Right lobe of liver (tissue), 6 donors: ENCODE measurements around the gene TMEM51. TPM values are rescaled to one million over a fixed set of nuclear protein-coding genes. Genes with fewer than 3 reads are reported as not detected.
A peak's percentile ranks its signal among the peaks of the same experiment; 100 is the strongest.

Experiments used
- ATAC-seq, 4 donors: fragments of 200-7000 bp; cut with Tn5 transposase; one replicate each; pipeline ENCODE4 v1.9.1; 2020; ENCODE audit warnings: mild to moderate bottlenecking in 4 of 4, moderate library complexity in 4 of 4
- DNase-seq, 3 donors: peaks; one replicate each; pipeline ENCODE4 v3.0.0-alpha.2; 2020
- H3K27ac ChIP-seq, 3 donors: fragments of 200-600 bp; one replicate each; pipeline ENCODE4 v1.8.0; 2022
- H3K27me3 ChIP-seq, 2 donors: fragments of 200-600 bp; one replicate each; pipeline ENCODE4 v1.8.0; 2022
- H3K36me3 ChIP-seq, 4 donors: fragments of 200-600 bp; sonication (generic) in 1 of 4; one replicate each; pipeline versions ENCODE4 v1.5.1 to v1.8.0; 2017 to 2022; ENCODE audit warnings: control low read depth in 1 of 4
- H3K4me1 ChIP-seq, 4 donors: fragments of 200-600 bp; sonication (generic) in 1 of 4; one replicate each; pipeline versions ENCODE4 v1.5.1 to v1.8.0; 2017 to 2022; ENCODE audit warnings: control low read depth in 1 of 4
- H3K4me3 ChIP-seq, 3 donors: fragments of 200-600 bp; one replicate each; pipeline ENCODE4 v1.8.0; 2022
- H3K9me3 ChIP-seq, 4 donors: fragments of 200-600 bp; sonication (generic) in 1 of 4; one replicate each; pipeline versions ENCODE4 v1.5.1 to v1.8.0; 2017 to 2022; ENCODE audit warnings: control low read depth in 1 of 4
- POLR2A ChIP-seq: fragments of 450-650 bp; IDR thresholded peaks from one replicate; pipeline ENCODE4 v1.6.1; 2017; ENCODE audit warnings: antibody characterized with exemption, mild to moderate bottlenecking
- WGBS: methylation state at CpG from one replicate; pipeline ENCODE4 v1.1.6; 2018; ENCODE audit warnings: low coverage, low lambda C conversion rate; ENCODE audit not compliant: insufficient coverage; ENCODE audit errors: missing lambda C conversion rate; 5-methylcytosine and 5-hydroxymethylcytosine counted together
- intact Hi-C, 2 donors: fragments of 100-400 bp; cut with DNase I; formaldehyde crosslinking; loops; one replicate each; pipeline versions ENCODE4 v1.11.2 to v1.14.1; 2022
- total RNA-seq, 6 experiments: library from RNA; depleted of rRNA in 2 of 6; stranded (reverse); fragments of >200 nt in 2 of 6; fragmentation: NEBNext Ultra II Directional in 3 of 6; extraction: Animal tissue kit (Norgen Biotek cat#: 25700) in 3 of 6; gene quantifications; one replicate each; pipeline versions ENCODE4 v1.1.0 to v1.2.4, GENCODE V29; 2016 to 2023
- TF ChIP-seq, protein P1 (sequence below), 4 donors: fragments of 200-600 bp in 3 of 4; fragments of 450-650 bp in 1 of 4; IDR thresholded peaks; one replicate each; pipeline versions ENCODE4 v1.5.1 to v1.8.0; 2016 to 2022; ENCODE audit warnings: antibody characterized with exemption in 4 of 4, mild to moderate bottlenecking in 2 of 4
- donor health status: DM: no; HTN: yes; CAD: no.
- donor health status: DM: no; HTN: no; CAD: no.
- donor health status: DM: no; HTN: no; CAD: no.
- donor health status: DM: no; HTN: yes; CAD: no.
- donor health status: DM: no; HTN: yes; CAD: no.

Gene TMEM51
- total RNA-seq, 6 experiments from 2014 or later, result 1.3 to 5.4 (median 1.9) TPM

DNA sequence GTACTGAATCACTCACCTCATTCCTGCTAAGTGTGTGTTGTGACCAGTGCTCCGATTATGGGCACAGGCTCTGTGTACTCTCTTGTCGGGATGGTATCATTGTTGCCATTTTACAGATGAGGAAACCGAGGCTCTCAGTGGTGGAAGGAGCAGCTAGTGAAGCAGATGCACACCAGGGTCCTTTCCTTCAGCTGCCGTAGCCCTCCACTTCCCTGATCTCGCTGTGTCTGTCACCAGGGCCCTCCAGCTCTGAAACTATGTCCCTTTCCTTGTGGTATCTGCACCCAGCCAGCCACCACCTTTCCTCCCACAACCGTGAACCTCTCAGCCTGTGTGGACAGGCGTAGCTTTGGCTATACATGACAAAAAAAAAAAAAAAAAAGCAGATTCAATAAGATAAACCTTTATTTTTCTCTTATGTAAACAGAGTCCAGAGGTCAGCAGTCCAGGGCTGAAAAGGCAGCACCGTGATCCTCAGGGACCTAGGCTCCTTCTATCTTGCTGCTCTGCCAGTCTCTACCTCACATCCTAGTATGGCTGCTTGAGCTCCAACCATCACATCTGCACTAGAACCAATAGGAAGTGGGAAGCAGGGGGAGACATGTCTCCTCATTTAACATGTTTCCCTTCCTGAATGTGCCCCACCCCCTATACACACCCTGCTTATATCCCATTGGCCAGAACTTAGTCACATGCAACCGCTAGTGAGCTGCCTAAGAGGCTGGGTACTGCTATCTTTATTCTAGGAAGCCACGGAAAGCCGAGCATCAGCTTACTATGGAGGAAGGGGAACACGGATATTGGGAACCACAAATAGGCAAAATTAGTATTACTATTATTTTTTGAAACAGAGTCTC, 44.3 kb downstream of the TMEM51 start:
- 50% methylated on average over 6 of the region's 12 CpGs for WGBS

GRCh38 chr1:15198684-15199083, 45.1 kb downstream of the TMEM51 start:
- DNase-seq (no peak), ATAC-seq (no peak)
- H3K27me3 ChIP-seq, result peaks cover 0 to 5% of the 10 kb centered on the region in 2 donors
- no peak overlapping the region for H3K4me3 ChIP-seq
- WGBS, result 39% methylated on average over 4 of the region's 8 CpGs
- H3K27ac ChIP-seq, result no peak overlapping the region
- TF ChIP-seq POLR2A, result no peak
- TF ChIP-seq, protein P1, sequence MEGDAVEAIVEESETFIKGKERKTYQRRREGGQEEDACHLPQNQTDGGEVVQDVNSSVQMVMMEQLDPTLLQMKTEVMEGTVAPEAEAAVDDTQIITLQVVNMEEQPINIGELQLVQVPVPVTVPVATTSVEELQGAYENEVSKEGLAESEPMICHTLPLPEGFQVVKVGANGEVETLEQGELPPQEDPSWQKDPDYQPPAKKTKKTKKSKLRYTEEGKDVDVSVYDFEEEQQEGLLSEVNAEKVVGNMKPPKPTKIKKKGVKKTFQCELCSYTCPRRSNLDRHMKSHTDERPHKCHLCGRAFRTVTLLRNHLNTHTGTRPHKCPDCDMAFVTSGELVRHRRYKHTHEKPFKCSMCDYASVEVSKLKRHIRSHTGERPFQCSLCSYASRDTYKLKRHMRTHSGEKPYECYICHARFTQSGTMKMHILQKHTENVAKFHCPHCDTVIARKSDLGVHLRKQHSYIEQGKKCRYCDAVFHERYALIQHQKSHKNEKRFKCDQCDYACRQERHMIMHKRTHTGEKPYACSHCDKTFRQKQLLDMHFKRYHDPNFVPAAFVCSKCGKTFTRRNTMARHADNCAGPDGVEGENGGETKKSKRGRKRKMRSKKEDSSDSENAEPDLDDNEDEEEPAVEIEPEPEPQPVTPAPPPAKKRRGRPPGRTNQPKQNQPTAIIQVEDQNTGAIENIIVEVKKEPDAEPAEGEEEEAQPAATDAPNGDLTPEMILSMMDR (IDR thresholded peaks at IDR 0.05), result no peak
- intact Hi-C loops, result no loop called here
- H3K36me3 ChIP-seq, result no peaks in the 10 kb centered on the region
- H3K9me3 ChIP-seq, result no peaks in the 10 kb centered on the region
- peaks cover 0 to 26% (median 11%) of the 10 kb centered on the region in 4 donors for H3K4me1 ChIP-seq

More for the DNA sequence above, 44.3 kb downstream of the TMEM51 start:
- ATAC-seq (no peak), DNase-seq (no peak)
- Histone ChIP-seq H3K9me3 (no peaks in the 10 kb centered on the region), H3K4me1 (peaks cover 0 to 26% (median 11%) of the 10 kb centered on the region in 4 donors), H3K4me3 (no peak overlapping the region), H3K36me3 (no peaks in the 10 kb centered on the region), H3K27me3 (peaks cover 0 to 5% of the 10 kb centered on the region in 2 donors), H3K27ac (no peak overlapping the region)
- no peak for TF ChIP-seq POLR2A
- TF ChIP-seq, protein P1 (IDR thresholded peaks at IDR 0.05), result no peak
- intact Hi-C loops, result no loop called here

- ATAC-seq (no peak), DNase-seq (no peak)
- intact Hi-C loops, result no loop called here
- TF ChIP-seq, protein P1 (IDR thresholded peaks at IDR 0.05), result no peak
- TF ChIP-seq POLR2A, result no peak
- WGBS, result 41% methylated on average over 4 of the region's 4 CpGs
- Histone ChIP-seq H3K27me3 (peaks cover 0 to 12% of the 10 kb centered on the region in 2 donors), H3K27ac (no peak overlapping the region), H3K4me3 (no peak overlapping the region), H3K36me3 (no peaks in the 10 kb centered on the region), H3K9me3 (no peaks in the 10 kb centered on the region), H3K4me1 (peaks cover 0 to 26% (median 11%) of the 10 kb centered on the region in 4 donors)
These were observed 47.7 kb downstream of the TMEM51 start for GRCh38 chr1:15201221-15201620.

GRCh38 chr1:15201849-15202551, 48.5 kb downstream of the TMEM51 start:
- DNase-seq, result peak; percentile 57 to 69 (median 59)
- intact Hi-C loops, result no loop called here
- no peak overlapping the region for H3K27ac ChIP-seq
- TF ChIP-seq, protein P1 (IDR thresholded peaks at IDR 0.05), result peak in 1 of 4 donors; percentile 8
- no peak for TF ChIP-seq POLR2A
- H3K27me3 ChIP-seq, result peaks cover 0 to 18% of the 10 kb centered on the region in 2 donors
- no peak overlapping the region for H3K4me3 ChIP-seq
- 32% methylated on average over 6 of the region's 13 CpGs for WGBS
- H3K4me1 ChIP-seq, result peaks cover 0 to 26% (median 11%) of the 10 kb centered on the region in 4 donors
- no peaks in the 10 kb centered on the region for H3K36me3 ChIP-seq
- H3K9me3 ChIP-seq, result no peaks in the 10 kb centered on the region
- peak; percentile 77 to 88 (median 84) for ATAC-seq
